ENCODE data around the gene PLEKHA7. TPM values are rescaled to one million over a fixed set of nuclear protein-coding genes. Genes with fewer than 3 reads are reported as not detected.

The PLEKHA7 gene
- total and polyA plus RNA-seq, 2 of the 4 experiments (the other 2 are of a cell fraction) = 0.12 TPM; not detected in 1

- BruUV-seq (replicated peaks) = no TSS peak
- Histone ChIP-seq H3K27me3 (ENCODE audit: control insufficient read depth, insufficient read depth, low read length) (peaks cover 17% of the 10 kb centered on the region; the same call in 1 of the 2 replicates), H3K4ac (ENCODE audit: low read depth, low read length) (no peak overlapping the region), H3K18ac (ENCODE audit: low read depth, low read length) (no peak overlapping the region), H3K79me1 (ENCODE audit: low read depth in 1 of 2, low read length in 2 of 2) (no peaks in the 10 kb centered on the region), H3K4me2 (ENCODE audit: low read depth, low read length) (no peak overlapping the region), H4K20me1 (ENCODE audit: insufficient read depth, low read length) (no peaks in the 10 kb centered on the region), H3K27ac (ENCODE audit: insufficient read depth, low read length) (no peak overlapping the region), H2AFZ (replicated peaks; ENCODE audit: low read length, poor library complexity) (no peak overlapping the region), H2BK15ac (ENCODE audit: low read depth, low read length) (no peak overlapping the region), H2BK5ac (ENCODE audit: low read depth, low read length, poor library complexity, severe bottlenecking) (no peak overlapping the region), H3K9ac (ENCODE audit: low read depth, low read length) (no peak overlapping the region), H3K56ac (ENCODE audit: extremely low read depth, insufficient read depth, low read length) (no peak overlapping the region), H3K4me3 (ENCODE audit: insufficient read depth, low read depth, low read length) (no peak overlapping the region), H4K5ac (ENCODE audit: low read depth, low read length) (no peak overlapping the region), H3K4me1 (ENCODE audit: control insufficient read depth, insufficient read depth, low read length) (no peaks in the 10 kb centered on the region; the same call in 1 of the 2 replicates), H2BK20ac (ENCODE audit: low read depth, low read length) (no peak overlapping the region), H3K9me1 (ENCODE audit: insufficient read depth, low read length) (no peaks in the 10 kb centered on the region), H3K9me3 (ENCODE audit: control insufficient read depth, insufficient read depth, low read length) (no peaks in the 10 kb centered on the region), H4K91ac (ENCODE audit: insufficient read depth, low read depth, low read length) (no peak overlapping the region), H2AK5ac (ENCODE audit: low read depth, low read length) (no peak overlapping the region), H2BK120ac (ENCODE audit: low read depth, low read length) (no peak overlapping the region), H3K14ac (replicated peaks; ENCODE audit: low read depth, low read length) (no peak overlapping the region), H2AK9ac (replicated peaks; ENCODE audit: low read depth, low read length, poor library complexity) (no peak overlapping the region), H4K8ac (ENCODE audit: low read depth in 2 of 2, low read length in 2 of 2) (no peak overlapping the region), H3K23ac (ENCODE audit: low read depth, low read length) (no peak overlapping the region), H3K36me3 (ENCODE audit: control insufficient read depth, insufficient read depth, low read length) (no peaks in the 10 kb centered on the region)
- WGBS, 2 experiments (ENCODE audit: extremely low coverage in 2 of 2, insufficient read length in 1 of 2) = 92% methylated on average over 4 of the region's 8 CpGs; no CpG with 5 or more reads in 1 of the 2 experiments
- no peak for DNase-seq
- ChIA-PET CTCF (interaction anchor here (0.7 kb wide), 1 partner anchor 1171 kb away, joined by 3 read pairs; no protein-coding TSS in a partner anchor), POLR2A (ENCODE audit: unreplicated experiment) (no interaction called here)
- ATAC-seq (ENCODE audit: low read depth) = no peak
- dilution Hi-C loops (cut with HindIII; ENCODE audit: low sequenced_read_pairs, unreplicated experiment) = no loop called here
- intact Hi-C loops (cut with micrococcal nuclease) = no loop called here
- in situ Hi-C loops (cut with MboI; ENCODE audit: low sequenced_read_pairs) = no loop called here
- TF ChIP-seq CTCF (conservative IDR thresholded peaks at IDR 0.05; ENCODE audit: low read depth, low read length) = no peak
- TF ChIP-seq USF2 (IDR thresholded peaks at IDR 0.05; ENCODE audit: low read depth, low read length) = no peak
- TF ChIP-seq SMC3 (IDR thresholded peaks at IDR 0.05; ENCODE audit: low read depth, low read length) = no peak
Measured at GRCh38 chr11:16778876-16779275, 235.3 kb downstream of the PLEKHA7 start.
